HepG2 (cell line): ENCODE data around the gene C20orf144. TPM values are rescaled to one million over a fixed set of nuclear protein-coding genes. Genes with fewer than 3 reads are reported as not detected.
A peak's percentile ranks its signal among the peaks of the same experiment; 100 is the strongest.

ENCODE experiments used
- BCL3 ChIP-seq: sonication (generic); formaldehyde crosslinking; IDR thresholded peaks from 2 replicates; pipeline ENCODE4 v1.5.1; 2020; ENCODE audit warnings: mild to moderate bottlenecking, missing genetic modification reagents, moderate library complexity
- ZBTB40 ChIP-seq, 2 experiments: fragments of 450-650 bp in 1 of 2; sonication (generic) in 1 of 2; formaldehyde crosslinking in 1 of 2; IDR thresholded peaks; 2 replicates each; pipeline versions ENCODE4 v1.6.1 to v1.8.0; 2016 to 2022; ENCODE audit warnings: antibody characterized with exemption in 1 of 2, mild to moderate bottlenecking in 1 of 2, missing genetic modification reagents in 1 of 2
- ZNF318 ChIP-seq: sonication (generic); formaldehyde crosslinking; IDR thresholded peaks from 2 replicates; pipeline ENCODE4 v1.4.0; 2020; ENCODE audit warnings: mild to moderate bottlenecking, missing genetic modification reagents
- ZNF512B ChIP-seq: sonication (generic); formaldehyde crosslinking; IDR thresholded peaks from 2 replicates; pipeline ENCODE4 v1.5.1; 2020; ENCODE audit warnings: missing genetic modification reagents, mild to moderate bottlenecking, borderline replicate concordance
- ZNF776 ChIP-seq: sonication (generic); formaldehyde crosslinking; IDR thresholded peaks from 2 replicates; pipeline ENCODE4 v1.4.0; 2020; ENCODE audit warnings: mild to moderate bottlenecking, missing genetic modification reagents
- polyA plus RNA-seq, 8 experiments: library from polyadenylated mRNA; depleted of rRNA in 3 of 8; stranded (reverse) in 7 of 8; unstranded in 1 of 8; fragments of >200 nt; fragmentation: Illumina TruSeq in 4 of 8; extraction: Trizol in 4 of 8; gene quantifications; 2 replicates each; pipeline versions ENCODE4 v1.2.1 to v1.2.3, GENCODE V29; 2011 to 2016; ENCODE audit warnings: low read depth in 4 of 8, missing spikeins in 1 of 8, mixed read lengths in 1 of 8; ENCODE audit not compliant: insufficient read depth in 1 of 8
- total RNA-seq, 5 experiments: library from RNA; depleted of rRNA; stranded (reverse); fragments of >200 nt; fragmentation: Illumina TruSeq; extraction: Trizol; gene quantifications; 2 replicates each; pipeline ENCODE4 v1.2.3, GENCODE V29; 2016; ENCODE audit warnings: low read depth in 1 of 5

Gene C20orf144
- total and polyA plus RNA-seq, 2 of the 13 experiments (the other 11 are each of a cell fraction or from before 2014, with no cell fraction given): 0.09 to 0.16 TPM

GRCh38 chr20:33703498-33704137, 41.5 kb downstream of the C20orf144 start (continued):
- TF ChIP-seq ZBTB40 (IDR thresholded peaks at IDR 0.05): no peak
- no peak for TF ChIP-seq ZBTB40 (CRISPR knock-in tag; IDR thresholded peaks at IDR 0.05)
- TF ChIP-seq ZNF512B: no peak
- peak; percentile 57; the same call in 1 of the 2 replicates for TF ChIP-seq ZNF318
- 0 out of 2 replicates have a peak, but pooled peaks have one; percentile 71 for TF ChIP-seq BCL3 (CRISPR knock-in tag)
- 0 out of 2 replicates have a peak, but pooled peaks have one; percentile 14 for TF ChIP-seq ZNF776 (CRISPR knock-in tag)
- TF ChIP-seq, all 625 proteins: peak for 3
